Loucy (cell line): ENCODE data around the gene SYP.

Experiments
- H2AFZ ChIP-seq: fragments of 200-600 bp; sonication (generic); 2 replicates; pipeline ENCODE4 v1.6.0; 2016; ENCODE audit warnings: antibody characterized with exemption, mild to moderate bottlenecking, low read length, moderate library complexity
- H3F3A ChIP-seq: fragments of 200-600 bp; 2 replicates; pipeline ENCODE4 v1.6.0; 2016; ENCODE audit warnings: antibody characterized with exemption, low read depth, mild to moderate bottlenecking
- H3K27me3 ChIP-seq: fragments of 200-600 bp; sonication (generic); 2 replicates; pipeline ENCODE4 v1.6.1; 2014; ENCODE audit warnings: low read length, mild to moderate bottlenecking; ENCODE audit not compliant: insufficient read depth, poor library complexity, severe bottlenecking
- H3K36me3 ChIP-seq: fragments of 200-600 bp; sonication (generic); 2 replicates; pipeline ENCODE4 v1.6.1; 2016; ENCODE audit warnings: low read length; ENCODE audit not compliant: insufficient read depth
- H3K4me1 ChIP-seq: fragments of 200-600 bp; sonication (generic); 2 replicates; pipeline ENCODE4 v1.5.1; 2014; ENCODE audit warnings: low read length, mild to moderate bottlenecking; ENCODE audit not compliant: insufficient read depth, poor library complexity, severe bottlenecking
- H3K4me2 ChIP-seq: fragments of 200-600 bp; sonication (generic); 2 replicates; pipeline ENCODE4 v1.6.0; 2014; ENCODE audit warnings: antibody characterized with exemption, low read length, low read depth, mild to moderate bottlenecking; ENCODE audit not compliant: poor library complexity, severe bottlenecking
- H3K4me3 ChIP-seq: fragments of 200-600 bp; sonication (generic); 2 replicates; pipeline ENCODE4 v1.5.1; 2014; ENCODE audit warnings: low read length, mild to moderate bottlenecking, mixed read lengths; ENCODE audit not compliant: poor library complexity, severe bottlenecking
- H3K79me2 ChIP-seq: fragments of 200-600 bp; sonication (generic); 2 replicates; pipeline ENCODE4 v1.6.1; 2014; ENCODE audit warnings: low read length; ENCODE audit not compliant: insufficient read depth
- H3K9ac ChIP-seq: fragments of 200-600 bp; sonication (generic); 2 replicates; pipeline ENCODE4 v1.6.0; 2014; ENCODE audit warnings: mild to moderate bottlenecking, low read depth, low read length, moderate library complexity; ENCODE audit not compliant: poor library complexity, severe bottlenecking
- H3K9me2 ChIP-seq: fragments of 200-600 bp; sonication (generic); replicated peaks from 2 replicates; pipeline ENCODE4 v1.6.1; 2016; ENCODE audit warnings: low read depth, low read length, mixed read lengths
- H3K9me3 ChIP-seq: fragments of 200-600 bp; sonication (generic); 2 replicates; pipeline ENCODE4 v1.6.1; 2014; ENCODE audit warnings: mild to moderate bottlenecking, antibody characterized with exemption, low read length, low read depth; ENCODE audit not compliant: insufficient read depth
- H4K20me1 ChIP-seq: fragments of 200-600 bp; sonication (generic); 2 replicates; pipeline ENCODE4 v1.6.0; 2014; ENCODE audit warnings: antibody characterized with exemption, low read length, mild to moderate bottlenecking; ENCODE audit not compliant: insufficient read depth, poor library complexity, severe bottlenecking
- EZH2phosphoT487 ChIP-seq: fragments of 200-600 bp; IDR thresholded peaks from 2 replicates; pipeline ENCODE4 v1.6.1; 2018; ENCODE audit warnings: antibody characterized with exemption, mild to moderate bottlenecking, moderate library complexity, borderline replicate concordance
- TF ChIP-seq, protein P1 (sequence below): fragments of 200-600 bp; sonication (generic); conservative IDR thresholded peaks from 2 replicates; pipeline ENCODE4 v1.5.1; 2014; ENCODE audit warnings: mild to moderate bottlenecking, antibody characterized with exemption, low read length

The SYP gene

GRCh38 chrX:49190821-49191573, 9.0 kb downstream of the SYP start:
- Histone ChIP-seq H3K9me3 (no peaks in the 10 kb centered on the region), H4K20me1 (no peaks in the 10 kb centered on the region), H3K9me2 (no peaks in the 10 kb centered on the region), H3K4me1 (peaks cover 11% of the 10 kb centered on the region), H3K27me3 (no peaks in the 10 kb centered on the region), H3K4me3 (peak overlapping the region; percentile 83), H3K4me2 (peak overlapping the region; percentile 74), H2AFZ (peak overlapping the region; percentile 55; the same call in 1 of the 2 replicates), H3K9ac (peak overlapping the region; percentile 83), H3K79me2 (peaks cover 7% of the 10 kb centered on the region), H3F3A (no peaks in the 10 kb centered on the region), H3K36me3 (no peaks in the 10 kb centered on the region)
- TF ChIP-seq, protein P1, sequence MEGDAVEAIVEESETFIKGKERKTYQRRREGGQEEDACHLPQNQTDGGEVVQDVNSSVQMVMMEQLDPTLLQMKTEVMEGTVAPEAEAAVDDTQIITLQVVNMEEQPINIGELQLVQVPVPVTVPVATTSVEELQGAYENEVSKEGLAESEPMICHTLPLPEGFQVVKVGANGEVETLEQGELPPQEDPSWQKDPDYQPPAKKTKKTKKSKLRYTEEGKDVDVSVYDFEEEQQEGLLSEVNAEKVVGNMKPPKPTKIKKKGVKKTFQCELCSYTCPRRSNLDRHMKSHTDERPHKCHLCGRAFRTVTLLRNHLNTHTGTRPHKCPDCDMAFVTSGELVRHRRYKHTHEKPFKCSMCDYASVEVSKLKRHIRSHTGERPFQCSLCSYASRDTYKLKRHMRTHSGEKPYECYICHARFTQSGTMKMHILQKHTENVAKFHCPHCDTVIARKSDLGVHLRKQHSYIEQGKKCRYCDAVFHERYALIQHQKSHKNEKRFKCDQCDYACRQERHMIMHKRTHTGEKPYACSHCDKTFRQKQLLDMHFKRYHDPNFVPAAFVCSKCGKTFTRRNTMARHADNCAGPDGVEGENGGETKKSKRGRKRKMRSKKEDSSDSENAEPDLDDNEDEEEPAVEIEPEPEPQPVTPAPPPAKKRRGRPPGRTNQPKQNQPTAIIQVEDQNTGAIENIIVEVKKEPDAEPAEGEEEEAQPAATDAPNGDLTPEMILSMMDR, result no peak
- no peak for TF ChIP-seq EZH2phosphoT487

GRCh38 chrX:49189606-49190005, 10.4 kb downstream of the SYP start:
- Histone ChIP-seq H3K36me3 (no peaks in the 10 kb centered on the region), H3F3A (no peaks in the 10 kb centered on the region), H3K79me2 (peaks cover 21% of the 10 kb centered on the region), H3K9me3 (no peaks in the 10 kb centered on the region), H3K9ac (peak overlapping the region; percentile 77), H3K27me3 (no peaks in the 10 kb centered on the region), H4K20me1 (peaks cover 3% of the 10 kb centered on the region), H3K9me2 (no peaks in the 10 kb centered on the region), H3K4me3 (peak overlapping the region; percentile 78), H3K4me2 (peak overlapping the region; percentile 74), H3K4me1 (peaks cover 11% of the 10 kb centered on the region), H2AFZ (no peak overlapping the region)
- no peak for TF ChIP-seq EZH2phosphoT487
- TF ChIP-seq, protein P1, result no peak

DNA sequence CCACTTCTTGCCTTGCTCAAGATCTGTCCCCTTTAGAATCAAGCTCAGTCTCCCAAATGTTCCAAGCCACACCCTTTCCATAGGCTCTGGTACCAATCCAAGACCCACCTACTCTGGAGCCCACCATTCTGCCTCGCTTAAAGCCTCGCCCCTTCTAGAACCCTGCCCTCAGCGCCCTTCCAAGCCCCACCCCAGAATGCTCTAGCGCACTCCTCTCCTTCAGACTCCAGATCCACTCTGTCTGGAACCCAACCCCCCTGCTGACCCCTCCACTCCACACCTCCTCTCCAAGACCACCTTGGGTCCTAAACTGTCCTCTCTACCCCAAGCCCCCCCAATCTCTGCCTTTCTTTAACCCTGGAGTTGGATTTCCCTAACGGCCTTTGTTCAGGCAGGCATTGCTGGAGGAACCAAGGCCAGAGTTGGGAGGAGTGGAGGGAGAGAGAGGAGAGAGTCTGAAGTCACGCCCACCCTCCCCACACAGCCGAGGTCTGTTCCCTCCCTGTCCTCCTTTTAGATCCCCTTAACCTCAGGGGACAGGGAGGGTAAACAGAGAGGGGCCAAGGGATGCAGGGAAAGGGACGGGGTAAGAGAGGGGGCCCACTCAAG, 11.4 kb downstream of the SYP start:
- no peaks in the 10 kb centered on the region for H3K9me2 ChIP-seq
- no peak overlapping the region for H3K9ac ChIP-seq
- peaks cover 3% of the 10 kb centered on the region for H4K20me1 ChIP-seq
- no peaks in the 10 kb centered on the region for H3K9me3 ChIP-seq
- H3K79me2 ChIP-seq, result peaks cover 23% of the 10 kb centered on the region
- H3K27me3 ChIP-seq, result no peaks in the 10 kb centered on the region
- H3K4me3 ChIP-seq, result no peak overlapping the region
- peak overlapping the region; percentile 27 for H3K4me2 ChIP-seq
- peaks cover 11% of the 10 kb centered on the region for H3K4me1 ChIP-seq
- no peaks in the 10 kb centered on the region for H3F3A ChIP-seq
- TF ChIP-seq, protein P1, result no peak
- TF ChIP-seq EZH2phosphoT487, result no peak
- no peaks in the 10 kb centered on the region for H3K36me3 ChIP-seq
- no peak overlapping the region for H2AFZ ChIP-seq
